ENCODE data around the gene AGA. TPM values are rescaled to one million over a fixed set of nuclear protein-coding genes. Genes with fewer than 3 reads are reported as not detected.

Gene AGA
- polyA plus RNA-seq, 1 experiment: 61.8 TPM

Other genes with a start within 250 kb of the AGA start
- 2.1 and 3.7 TPM in 2 replicates for gene NEIL3, start 132.6 kb downstream of the AGA start, polyA plus RNA-seq (2011; rRNA removed)

All from AG04450 (cell line).